Heart left ventricle (tissue), 16 donors: ENCODE results near the gene ABCG5. TPM values are rescaled to one million over a fixed set of nuclear protein-coding genes. Genes with fewer than 3 reads are reported as not detected.

ENCODE experiments used
- ATAC-seq, 4 donors: fragments of 200-7000 bp; cut with Tn5 transposase; one replicate each; pipeline ENCODE4 v1.9.1; 2020 to 2022; ENCODE audit warnings: moderate library complexity in 4 of 4, mild to moderate bottlenecking in 3 of 4, moderate number of reproducible peaks in 1 of 4
- DNase-seq, 5 donors: peaks; one replicate each; pipeline ENCODE4 v3.0.0-alpha.2; 2020
- H3K27ac ChIP-seq, 12 donors: fragments of 200-600 bp; sonication (generic) in 4 of 12; one replicate each; pipeline versions ENCODE4 v1.5.0 to v1.8.0; 2016 to 2022; ENCODE audit warnings: mild to moderate bottlenecking in 2 of 12
- H3K27me3 ChIP-seq, 9 donors: fragments of 200-600 bp; sonication (generic) in 2 of 9; one replicate each; pipeline versions ENCODE4 v1.5.1 to v1.8.0; 2016 to 2022; ENCODE audit warnings: mild to moderate bottlenecking in 3 of 9
- H3K36me3 ChIP-seq, 9 donors: fragments of 200-600 bp; sonication (generic) in 2 of 9; one replicate each; pipeline versions ENCODE4 v1.5.0 to v1.8.0; 2018 to 2022; ENCODE audit warnings: mild to moderate bottlenecking in 2 of 9
- H3K4me1 ChIP-seq, 12 donors: fragments of 200-600 bp; sonication (generic) in 4 of 12; one replicate each; pipeline versions ENCODE4 v1.5.0 to v1.8.0; 2016 to 2022; ENCODE audit warnings: mild to moderate bottlenecking in 3 of 12
- H3K4me3 ChIP-seq, 12 donors: fragments of 200-600 bp; sonication (generic) in 4 of 12; one replicate each; pipeline versions ENCODE4 v1.5.0 to v1.8.0; 2017 to 2022; ENCODE audit warnings: mild to moderate bottlenecking in 9 of 12, moderate library complexity in 4 of 12
- H3K9me3 ChIP-seq, 12 donors: fragments of 200-600 bp; sonication (generic) in 4 of 12; one replicate each; pipeline versions ENCODE4 v1.5.0 to v1.8.0; 2016 to 2022; ENCODE audit warnings: mild to moderate bottlenecking in 1 of 12
- CTCF ChIP-seq, 12 donors: fragments of 200-600 bp; sonication (generic) in 4 of 12; IDR thresholded peaks; one replicate each; pipeline versions ENCODE4 v1.5.0 to v1.8.0; 2018 to 2022; ENCODE audit warnings: antibody characterized with exemption in 12 of 12, mild to moderate bottlenecking in 5 of 12
- POLR2A ChIP-seq, 2 donors: fragments of 450-650 bp; IDR thresholded peaks; one replicate each; pipeline ENCODE4 v1.6.1; 2017; ENCODE audit warnings: antibody characterized with exemption in 2 of 2, mild to moderate bottlenecking in 2 of 2, moderate library complexity in 2 of 2
- WGBS, 4 donors: extraction: QIAGEN DNeasy Blood & Tissue Kit in 2 of 4; methylation state at CpG; one replicate each; pipeline versions ENCODE4 v1.1.5 to v1.1.7; 2013 to 2018; 5-methylcytosine and 5-hydroxymethylcytosine counted together
- intact Hi-C, 10 donors: fragments of 100-400 bp; cut with DNase I; formaldehyde crosslinking; loops; one replicate each; pipeline versions ENCODE4 v1.11.1 to v1.14.2; 2022
- polyA plus RNA-seq, 2 donors: library from polyadenylated mRNA; stranded (reverse); fragments of 200-250 nt; gene quantifications; one replicate each; pipeline ENCODE4 v1.2.3, GENCODE V29; 2013
- total RNA-seq, 9 donors: library from RNA; depleted of rRNA in 2 of 9; stranded (reverse); fragments of >200 nt in 2 of 9; fragmentation: NEBNext Ultra II Directional in 3 of 9; extraction: Animal tissue kit (Norgen Biotek cat#: 25700) in 3 of 9; gene quantifications; one replicate each; pipeline versions ENCODE4 v1.1.0 to v1.2.4, GENCODE V29; 2016 to 2023
- donor health status: ischemic (EF 13 %, LVEDD 7.1; RV severe dilation, severe dysfunction).
- donor health status: healthy with polysubstance abuse.
- donor health status: DM: no; HTN: yes; CAD: no.
- donor health status: DM: no; HTN: no; CAD: no.
- donor health status: ischemic (EF 25% LVEDD 6.9; RV normal size, moderate dysfunction).
- donor health status: ischemic (EF 25% LVEDD 5.7; RV mildly dilated, moderate dysfunction).
- donor health status: healthy.
- donor health status: DM: yes; HTN: yes; CAD: no.
- donor health status: ischemic (EF 35%, LVEDD 5.7; RV mildly dilated, moderate dysfunction).
- donor health status: nonischemic (EF 11% LVEDD 7.7; RV severe dilation, severe dysfunction).
- donor health status: DM: yes; HTN: yes; CAD: no.
- donor health status: PGD.
- donor health status: ischemic (EF 29% LVEDD 5.4; RV normal size, mild dysfunction).
- donor health status: nonischemic (EF 23%, LVEDD 6.1; RV moderate dilation, normal function).

The ABCG5 gene
- total and polyA plus RNA-seq, 11 donors, result not detected

GRCh38 chr2:43841949-43842865, 3.6 kb upstream of the ABCG5 start:
- WGBS, 4 donors, result 86 to 91% (median 90%) methylated on average over 14 of the region's 14 CpGs
- DNase-seq, result no peak
- no peak for TF ChIP-seq POLR2A (IDR thresholded peaks at IDR 0.05)

GRCh38 chr2:43840965-43841364, 2.3 kb upstream of the ABCG5 start:
- Histone ChIP-seq H3K9me3 (no peaks in the 10 kb centered on the region), H3K4me3 (no peak overlapping the region), H3K36me3 (no peaks in the 10 kb centered on the region), H3K4me1 (no peaks in the 10 kb centered on the region), H3K27ac (no peak overlapping the region), H3K27me3 (peaks cover 0 to 4% (median 0%) of the 10 kb centered on the region in 9 donors)
- WGBS, 4 donors, result 64 to 83% (median 75%) methylated on average over 5 of the region's 5 CpGs
- ATAC-seq, result no peak
- TF ChIP-seq CTCF (IDR thresholded peaks at IDR 0.05) (no peak), POLR2A (IDR thresholded peaks at IDR 0.05) (no peak)
- intact Hi-C loops, result no loop called here
- no peak for DNase-seq

More at GRCh38 chr2:43841949-43842865, 3.6 kb upstream of the ABCG5 start:
- H3K36me3 ChIP-seq, result no peaks in the 10 kb centered on the region
- peaks cover 0 to 4% (median 0%) of the 10 kb centered on the region in 9 donors for H3K27me3 ChIP-seq
- intact Hi-C loops, result no loop called here
- no peak overlapping the region for H3K27ac ChIP-seq
- no peaks in the 10 kb centered on the region for H3K4me1 ChIP-seq
- no peak overlapping the region for H3K4me3 ChIP-seq
- H3K9me3 ChIP-seq, result no peaks in the 10 kb centered on the region
- no peak for ATAC-seq

- Histone ChIP-seq H3K36me3 (no peaks in the 10 kb centered on the region), H3K27me3 (peaks cover 0 to 4% (median 0%) of the 10 kb centered on the region in 9 donors), H3K4me3 (no peak overlapping the region), H3K9me3 (no peaks in the 10 kb centered on the region), H3K27ac (no peak overlapping the region), H3K4me1 (no peaks in the 10 kb centered on the region)
- ATAC-seq (no peak), DNase-seq (no peak)
- intact Hi-C loops, result no loop called here
- WGBS, 4 donors, result 81 to 85% (median 83%) methylated on average over 14 of the region's 14 CpGs
- TF ChIP-seq CTCF (IDR thresholded peaks at IDR 0.05) (no peak), POLR2A (IDR thresholded peaks at IDR 0.05) (no peak)
Observed at GRCh38 chr2:43839776-43840564, 1.3 kb upstream of the ABCG5 start.

- Histone ChIP-seq H3K27ac (no peak overlapping the region), H3K36me3 (no peaks in the 10 kb centered on the region), H3K27me3 (peaks cover 0 to 6% (median 0%) of the 10 kb centered on the region in 9 donors), H3K9me3 (no peaks in the 10 kb centered on the region), H3K4me3 (no peak overlapping the region), H3K4me1 (no peaks in the 10 kb centered on the region)
- DNase-seq (no peak), ATAC-seq (no peak)
- WGBS, 4 donors, result 84 to 91% (median 87%) methylated on average over 21 of the region's 21 CpGs
- intact Hi-C loops, result no loop called here
- no peak for TF ChIP-seq POLR2A (IDR thresholded peaks at IDR 0.05)
- TF ChIP-seq CTCF (IDR thresholded peaks at IDR 0.05), result no peak
Observed at GRCh38 chr2:43837831-43838559, 644 bp downstream of the ABCG5 start.
